NCI-H2107 treated with DMSO at 0.1 percent for 48 hours (cell line): ENCODE data around the gene TOPAZ1.
"Not testable (repeated sequence)": the region's sequence is repeated elsewhere in the genome, so short reads cannot be mapped to it uniquely, and the experiment has no call there.

Experiments
- DNase-seq: peaks from one replicate; lab custom pipeline; 2025; ENCODE audit not compliant: unreplicated experiment; lab: John Stamatoyannopoulos, UW

TOPAZ1 gene

DNA sequence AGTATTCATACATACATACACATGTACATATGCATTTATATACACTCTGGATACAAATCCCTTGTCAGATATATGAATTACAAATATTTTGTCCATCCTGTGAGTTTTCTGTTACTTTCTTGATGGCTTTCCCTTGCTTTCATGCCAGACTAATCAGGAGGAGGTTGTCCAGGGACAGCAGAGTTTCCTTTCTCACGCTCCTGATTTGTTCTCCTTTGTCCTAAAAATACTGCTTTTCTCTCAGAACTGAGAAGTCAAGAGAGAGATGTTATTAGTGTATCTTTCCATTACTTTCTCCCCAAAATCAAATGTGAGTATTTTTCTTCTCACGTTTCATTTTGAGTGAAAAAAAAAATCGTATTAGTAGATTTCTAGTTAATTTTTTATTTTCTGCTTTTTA is 84.8 kb downstream of the TOPAZ1 start:
- DNase-seq: no peak

DNA sequence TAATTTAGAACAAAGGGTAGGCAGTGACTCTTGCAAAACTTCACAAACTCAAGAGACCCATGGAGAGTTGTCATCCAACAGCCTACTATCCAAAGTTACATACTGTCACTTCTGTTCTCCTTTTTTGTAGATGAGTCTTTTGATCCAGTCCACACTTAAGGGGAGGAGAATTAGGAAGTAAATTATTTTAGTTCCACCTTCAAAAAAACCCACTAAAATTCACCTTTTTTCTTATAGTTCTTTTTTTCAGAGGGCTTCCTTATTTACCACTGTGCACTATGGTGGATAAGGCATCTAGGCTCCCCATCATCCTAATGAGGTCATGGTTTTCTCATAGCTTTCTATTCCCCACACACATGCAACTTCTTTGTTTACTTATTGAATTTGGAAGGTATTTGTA is 88.3 kb downstream of the TOPAZ1 start:
- DNase-seq: no peak

DNA sequence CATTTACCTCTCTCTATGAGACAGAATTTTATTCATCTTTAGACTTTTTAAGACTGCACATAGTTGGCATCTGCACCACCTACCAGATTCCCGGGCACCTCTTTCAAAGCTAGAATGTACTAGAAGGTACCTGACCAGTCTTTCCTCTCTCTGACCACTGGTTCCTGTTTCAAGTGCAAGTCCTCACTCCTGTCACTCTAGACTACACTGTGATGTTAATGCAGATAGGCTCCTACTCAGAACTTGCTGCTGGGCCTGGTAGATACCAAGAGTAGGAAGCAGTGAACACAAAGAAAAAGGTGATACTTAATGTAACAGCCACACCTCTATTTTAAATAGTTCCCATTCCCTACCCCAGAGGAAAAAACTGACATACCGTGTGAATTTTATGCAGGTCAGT is 88.8 kb downstream of the TOPAZ1 start:
- no peak for DNase-seq

DNA sequence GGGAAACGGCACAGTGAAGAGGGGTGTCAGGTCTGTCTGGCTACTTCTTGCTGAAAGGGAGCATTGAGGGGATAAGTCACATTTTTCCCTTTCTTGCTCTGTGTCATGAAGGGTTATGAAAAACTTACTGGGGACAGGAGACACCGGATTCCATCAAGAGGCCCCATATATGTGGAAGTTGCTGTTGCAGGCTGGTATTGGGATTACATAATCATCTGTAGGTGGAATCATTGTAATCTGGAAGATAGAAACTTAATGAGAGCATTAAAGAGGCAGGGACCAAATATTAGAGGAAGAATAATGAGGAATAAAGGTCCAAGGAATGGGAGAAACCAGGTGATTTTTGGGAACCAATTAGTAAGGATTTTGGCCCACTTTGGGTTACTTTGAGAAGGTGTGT is 92.6 kb downstream of the TOPAZ1 start:
- no peak for DNase-seq

DNA sequence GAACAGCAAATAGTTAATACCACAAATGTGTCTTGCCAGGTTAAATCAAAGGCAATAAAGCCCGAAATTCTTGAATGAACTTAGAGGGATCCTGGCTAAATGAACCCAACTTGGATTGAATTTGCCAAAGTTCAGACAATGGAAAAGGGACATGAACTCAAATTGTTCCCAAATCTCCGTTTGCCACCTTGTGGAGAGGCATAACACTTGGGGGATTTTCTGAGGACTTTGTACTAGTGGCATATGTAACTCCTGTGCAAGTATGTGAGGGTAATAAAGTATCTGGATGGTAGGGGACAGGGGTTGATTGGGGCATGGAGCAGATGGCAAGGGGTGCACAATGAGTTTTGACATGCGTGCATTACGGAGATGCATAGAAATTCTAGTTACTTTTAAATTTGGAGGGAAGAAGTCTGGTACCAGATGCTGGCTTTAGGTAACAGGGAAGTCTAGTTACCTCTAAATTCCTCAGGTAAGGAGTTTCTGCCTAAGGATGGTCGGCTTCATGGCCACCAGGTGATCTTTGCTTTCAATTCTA is 95.6 kb downstream of the TOPAZ1 start:
- DNase-seq: no peak

DNA sequence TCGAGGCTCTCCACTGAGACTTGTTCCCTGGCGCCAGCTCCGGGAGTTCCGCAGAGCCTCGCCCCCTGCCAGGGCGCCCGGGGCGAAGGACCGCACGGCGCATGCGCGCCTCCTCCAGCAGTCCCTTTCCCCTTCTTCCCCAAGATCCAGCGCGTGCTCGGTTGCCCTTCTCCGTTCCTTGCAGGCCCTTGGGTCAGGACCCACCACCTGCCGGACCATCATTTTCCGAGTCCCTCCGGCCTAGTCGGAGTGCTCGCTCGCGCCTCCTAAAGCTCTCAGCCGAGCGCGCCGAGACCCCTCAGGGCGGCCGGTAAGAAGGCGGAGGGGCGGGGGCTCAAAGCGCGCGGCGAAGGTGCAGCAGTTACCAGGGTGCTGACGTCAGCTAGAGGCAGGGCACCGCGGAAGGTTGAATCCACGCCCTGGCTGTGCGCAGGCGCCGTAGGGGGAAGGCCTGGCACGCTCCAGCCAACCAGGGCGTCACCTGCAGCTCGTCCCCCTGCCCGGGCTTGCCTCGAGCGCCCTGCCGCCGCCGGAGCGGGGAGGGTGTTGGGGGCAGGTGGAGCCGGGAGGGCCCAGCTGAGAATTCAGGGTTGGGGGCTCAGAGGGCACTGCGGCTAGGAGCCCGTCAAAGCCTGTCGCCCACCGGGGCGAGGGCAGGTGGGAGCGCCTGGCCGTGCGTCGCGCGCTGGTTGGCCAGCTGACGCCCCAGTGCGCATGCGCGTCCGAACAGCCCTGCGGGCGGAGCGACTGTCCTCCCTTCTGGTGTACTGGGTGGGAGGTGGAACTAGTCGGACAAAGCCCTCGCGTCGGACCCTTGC is 96.5 kb downstream of the TOPAZ1 start, which contains the start of gene TCAIM:
Gene TCAIM, plus strand, starts transcription at position 757 of the 818 bp plus-strand sequence. CDS start 16,017 bp downstream, outside the sequence.
- peak; percentile 76 for DNase-seq

DNA sequence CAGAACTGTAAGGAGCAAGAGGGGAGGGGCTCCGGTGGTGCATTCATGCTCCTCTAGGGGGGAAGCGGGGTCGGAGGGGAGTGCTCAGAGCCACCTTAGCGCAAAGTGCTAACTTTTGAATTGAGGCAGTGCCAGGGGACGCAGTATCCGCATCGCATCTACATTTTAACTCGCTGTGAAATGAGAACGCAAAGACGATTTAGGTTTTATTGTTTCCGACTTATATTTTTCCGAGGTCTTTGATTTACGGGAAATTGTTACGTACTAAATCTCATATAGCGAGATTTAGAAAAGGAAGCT is 97.1 kb downstream of the TOPAZ1 start:
- no peak for DNase-seq

DNA sequence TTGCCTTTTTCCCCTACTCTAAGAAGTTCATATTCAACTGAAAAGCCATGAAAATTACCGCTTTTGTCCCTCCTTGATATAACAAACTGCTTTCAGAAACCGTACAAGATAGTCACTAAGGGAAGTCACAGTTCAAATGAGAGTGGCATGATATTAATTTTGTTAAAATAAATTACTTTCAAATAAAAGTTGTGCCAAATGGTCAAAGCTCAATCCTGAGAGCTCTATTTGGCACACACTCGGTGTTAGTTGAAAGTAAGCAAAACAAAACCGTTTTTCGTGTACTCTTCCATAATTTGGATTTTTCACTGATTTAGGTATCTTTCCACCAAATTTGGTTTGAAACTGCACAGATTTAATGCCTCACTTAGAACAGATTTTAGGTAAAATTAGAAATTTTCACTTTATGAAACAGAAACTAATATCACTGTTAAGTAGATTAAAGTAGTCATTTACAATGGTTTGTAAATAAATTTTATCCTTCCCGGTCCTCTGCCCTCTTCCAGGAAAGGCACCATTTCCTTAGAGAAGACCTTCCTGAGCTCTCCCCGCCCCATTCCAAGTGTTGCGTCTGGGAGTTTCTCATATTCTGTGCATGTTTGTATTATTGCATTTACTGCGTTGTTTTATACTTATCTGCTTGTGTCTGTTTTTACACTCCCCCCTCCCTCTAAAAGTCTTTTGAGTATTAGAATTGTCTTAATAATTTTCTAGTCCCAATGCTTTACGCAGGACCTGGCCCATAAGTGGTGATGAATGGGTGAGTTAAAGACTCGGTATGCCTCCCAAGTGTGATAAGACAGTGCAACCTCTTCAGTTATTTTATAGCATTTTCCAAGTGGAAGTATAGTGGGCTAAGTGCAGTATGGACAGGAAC is 97.7 kb downstream of the TOPAZ1 start:
- DNase-seq: no peak

DNA sequence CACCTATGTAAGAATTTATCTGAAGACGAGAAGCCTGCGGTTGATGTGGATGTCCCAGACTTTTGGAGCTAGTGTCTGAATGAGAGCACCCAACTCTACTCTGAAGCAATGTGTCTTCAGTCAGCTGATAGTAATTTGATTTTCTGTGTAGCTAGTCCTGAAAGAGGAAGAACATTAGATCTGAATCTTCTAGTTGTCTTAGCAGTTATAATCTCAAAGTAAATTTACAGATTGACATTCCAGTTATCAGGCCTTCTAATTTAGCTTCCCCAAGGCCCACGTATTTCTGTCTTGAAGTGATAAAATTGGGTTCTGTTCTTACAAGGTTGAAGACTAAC is 98.3 kb downstream of the TOPAZ1 start:
- DNase-seq: no peak

DNA sequence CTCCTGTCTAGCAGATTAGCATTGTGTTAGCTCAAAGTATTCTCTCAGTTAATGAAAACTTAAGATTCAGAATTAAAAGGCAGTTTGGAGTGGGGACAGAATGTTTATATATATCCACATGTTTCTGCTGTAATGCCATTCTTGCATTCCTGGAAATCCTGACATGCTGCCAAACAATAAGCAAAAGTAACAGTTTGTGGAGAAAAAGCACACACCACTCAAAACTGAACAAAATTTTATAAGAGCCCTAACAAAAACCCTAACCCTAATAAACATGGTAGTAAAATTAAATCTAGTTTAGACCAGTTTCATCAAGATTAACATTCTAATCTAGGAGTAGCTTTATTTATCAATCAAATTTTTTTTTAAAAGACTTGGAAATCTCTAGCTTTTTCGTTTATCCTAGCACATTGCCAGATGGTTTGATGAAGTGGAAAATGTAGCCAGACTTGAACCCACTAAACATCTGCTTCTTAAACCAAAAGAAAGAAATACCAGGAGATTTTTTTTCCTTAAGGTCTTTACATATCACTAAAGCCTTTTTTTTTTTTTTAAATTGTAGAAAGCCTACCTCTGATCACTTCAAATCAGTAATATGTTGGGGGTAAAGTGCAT is 100.6 kb downstream of the TOPAZ1 start:
- no peak for DNase-seq

DNA sequence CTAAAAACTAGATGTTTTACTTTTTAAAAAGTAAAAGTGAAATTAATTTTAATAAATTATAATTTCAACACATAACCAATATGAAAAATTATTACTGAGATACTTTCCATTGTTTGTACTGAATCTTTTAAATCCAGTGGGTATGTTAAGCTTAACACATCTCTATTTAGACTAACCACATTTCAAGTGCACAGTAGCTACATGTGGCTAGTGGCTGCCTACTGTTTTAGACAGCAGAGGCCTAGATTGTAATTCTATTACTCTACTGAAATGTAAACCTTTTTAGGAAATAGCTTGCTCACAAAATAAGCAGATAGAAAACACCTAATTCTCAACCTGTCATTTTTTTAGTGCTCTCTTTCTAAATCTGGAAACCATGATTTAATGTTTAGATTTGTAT is 101.7 kb downstream of the TOPAZ1 start:
- DNase-seq: no peak

DNA sequence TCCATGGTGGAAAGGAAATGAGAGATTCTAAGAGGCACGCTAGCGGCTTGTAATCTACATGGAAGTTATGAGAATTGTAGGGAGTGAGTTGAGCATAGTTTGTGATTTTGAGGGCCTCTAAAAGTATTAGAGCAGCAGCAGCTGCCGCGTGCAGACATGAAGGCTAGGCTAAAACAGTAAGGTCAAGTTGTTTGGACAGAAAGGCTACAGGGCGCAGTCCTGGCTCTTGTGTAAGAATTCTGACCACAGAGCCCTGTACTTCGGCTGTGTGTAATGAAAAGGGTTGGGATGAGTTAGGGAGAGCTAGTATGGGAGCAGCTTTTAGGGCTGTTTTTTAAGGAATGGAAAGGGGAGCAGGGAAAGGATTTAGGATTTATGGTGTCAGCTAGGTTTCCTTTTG is 104.9 kb downstream of the TOPAZ1 start:
- DNase-seq: not testable (repeated sequence)

DNA sequence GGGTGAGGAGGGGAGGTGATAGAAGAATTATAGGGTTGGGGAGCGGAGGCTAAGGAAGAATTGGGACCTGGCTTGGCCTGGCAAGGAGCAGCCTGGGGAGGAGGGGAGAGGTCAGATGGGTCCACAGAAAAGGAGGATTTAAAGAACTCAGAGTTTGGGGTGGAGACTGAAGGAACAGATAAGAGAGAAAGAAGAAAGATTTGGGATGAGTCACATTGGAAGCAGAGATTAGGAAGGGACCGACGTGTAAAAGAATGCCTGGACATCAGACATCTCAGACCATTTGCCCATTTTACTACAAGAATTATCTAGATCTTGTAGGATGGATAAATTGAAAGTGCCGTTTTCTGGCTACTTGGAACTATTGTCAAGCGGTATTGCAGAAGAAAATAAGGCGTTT is 107.3 kb downstream of the TOPAZ1 start:
- no peak for DNase-seq

DNA sequence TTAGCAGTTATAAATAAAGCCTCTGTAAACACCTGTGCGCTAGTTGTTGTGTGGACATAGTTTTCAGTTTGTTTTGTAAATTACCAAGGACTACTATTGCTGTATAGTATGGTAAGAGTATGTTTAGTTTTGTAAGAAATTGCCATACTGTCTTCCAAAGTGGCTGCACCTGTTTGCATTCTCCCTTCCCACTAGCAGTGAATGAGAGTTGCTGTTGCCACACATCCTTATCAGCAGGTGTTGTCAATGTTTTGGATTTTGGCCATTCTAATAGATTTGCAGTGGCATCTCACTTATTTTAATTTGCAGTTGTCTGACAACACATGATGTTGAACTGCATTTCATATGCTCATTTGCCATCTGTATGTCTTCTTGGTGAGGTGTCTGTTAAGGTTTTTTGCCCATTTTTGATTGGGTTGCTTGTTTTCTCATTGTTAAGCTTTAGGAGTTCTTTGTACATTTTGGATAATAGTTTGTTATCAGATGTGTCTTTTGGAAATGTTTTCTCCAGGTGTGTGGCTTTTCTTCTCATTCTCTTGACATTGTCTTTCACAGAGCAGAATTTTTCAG is 111.8 kb downstream of the TOPAZ1 start:
- DNase-seq: no peak

DNA sequence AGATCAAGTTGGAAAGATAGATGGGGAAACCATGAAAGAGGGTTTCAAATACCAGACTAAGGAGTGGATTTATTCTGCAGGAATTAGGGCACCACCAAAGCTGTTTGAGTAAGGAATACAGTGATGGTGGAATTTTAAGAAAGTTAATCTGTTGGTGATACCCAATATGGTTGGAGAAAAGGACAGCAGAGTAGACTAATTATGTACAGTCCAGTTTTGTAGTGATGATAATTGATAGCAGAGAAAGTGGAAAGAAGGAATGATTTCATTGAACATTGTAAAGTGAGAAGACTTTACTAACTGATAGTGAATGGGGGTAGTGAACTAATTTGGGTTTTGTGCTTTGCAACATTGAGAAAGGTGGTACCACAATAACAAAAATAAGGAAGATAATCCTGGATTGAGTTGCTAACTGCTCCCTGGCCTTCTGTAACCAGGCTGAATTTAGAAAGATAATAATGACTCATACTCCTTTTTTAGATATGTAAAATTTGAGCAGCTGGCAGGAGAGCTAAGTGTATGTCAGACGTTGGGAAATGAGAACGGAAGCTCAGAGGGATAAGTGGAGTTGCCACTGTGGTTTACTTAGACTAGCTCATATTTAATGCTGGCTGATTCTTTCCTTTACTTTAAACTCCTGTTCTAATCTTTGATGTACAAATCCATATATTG is 113.8 kb downstream of the TOPAZ1 start:
- DNase-seq: peak; percentile 88

DNA sequence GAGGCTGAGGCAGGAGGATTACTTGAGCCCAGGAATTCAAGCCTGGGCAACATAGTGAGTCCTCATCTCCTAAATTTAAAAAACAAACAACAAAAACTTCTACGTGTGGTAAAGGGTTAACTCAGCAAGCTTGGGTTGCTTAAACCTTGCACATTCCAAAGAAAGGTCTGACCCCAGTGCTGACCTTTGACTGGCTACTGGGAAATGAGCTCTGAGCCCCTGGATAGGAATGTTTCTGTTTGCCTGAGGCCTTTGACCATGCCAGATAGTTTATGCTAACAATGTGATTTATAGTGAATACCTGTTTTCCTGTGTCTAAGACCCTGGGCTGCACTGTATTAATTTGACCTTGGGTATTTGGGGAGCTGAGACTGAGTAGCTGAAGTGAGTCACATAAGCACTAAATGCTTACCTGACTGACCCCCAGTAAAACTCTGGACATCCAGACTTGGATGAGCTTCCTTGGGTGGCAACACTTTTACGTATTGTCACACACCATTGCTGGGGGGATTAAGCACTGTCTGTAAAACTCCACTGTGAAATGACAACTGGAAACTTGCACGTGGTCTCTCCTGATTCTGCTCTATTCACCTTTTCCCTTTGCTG is 117.6 kb downstream of the TOPAZ1 start:
- no peak for DNase-seq

DNA sequence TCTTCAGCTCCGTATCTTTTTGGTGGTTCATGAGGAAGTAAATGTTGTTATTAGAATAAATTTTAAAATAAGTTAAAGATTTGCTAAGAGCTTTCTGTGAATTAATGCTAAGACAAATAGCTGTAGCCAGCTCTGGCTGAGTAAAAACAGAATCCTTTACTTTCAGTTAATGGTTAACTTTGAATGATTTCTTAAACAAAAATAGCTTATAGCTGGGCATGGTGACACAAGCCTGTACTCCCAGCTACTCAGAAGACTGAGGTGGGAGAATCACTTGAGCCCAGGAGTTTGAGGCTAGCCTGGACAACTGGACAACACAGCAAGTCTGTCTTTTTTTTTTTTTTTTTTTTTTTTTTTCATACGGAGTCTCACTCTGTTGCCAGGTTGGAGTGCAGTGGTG is 121.9 kb downstream of the TOPAZ1 start:
- DNase-seq: no peak

DNA sequence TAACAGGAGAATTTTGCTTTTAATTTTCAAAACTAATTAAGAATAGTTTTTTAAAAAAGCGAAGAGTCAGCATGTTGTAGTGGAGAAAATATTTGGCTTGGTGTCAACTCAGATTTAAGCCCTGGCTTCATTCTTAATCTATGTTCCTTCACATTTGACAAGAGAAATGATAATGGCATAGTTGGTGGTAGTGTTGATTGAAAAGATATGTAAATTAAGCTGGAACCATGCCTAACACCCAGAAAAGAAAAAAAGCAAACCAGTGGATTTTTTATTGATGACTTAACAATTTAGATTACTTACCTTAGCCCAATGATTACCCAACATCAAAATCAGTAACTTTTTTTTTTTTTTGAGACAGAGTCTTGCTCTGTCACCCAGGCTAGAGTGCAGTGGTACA is 124.3 kb downstream of the TOPAZ1 start:
- DNase-seq: no peak

DNA sequence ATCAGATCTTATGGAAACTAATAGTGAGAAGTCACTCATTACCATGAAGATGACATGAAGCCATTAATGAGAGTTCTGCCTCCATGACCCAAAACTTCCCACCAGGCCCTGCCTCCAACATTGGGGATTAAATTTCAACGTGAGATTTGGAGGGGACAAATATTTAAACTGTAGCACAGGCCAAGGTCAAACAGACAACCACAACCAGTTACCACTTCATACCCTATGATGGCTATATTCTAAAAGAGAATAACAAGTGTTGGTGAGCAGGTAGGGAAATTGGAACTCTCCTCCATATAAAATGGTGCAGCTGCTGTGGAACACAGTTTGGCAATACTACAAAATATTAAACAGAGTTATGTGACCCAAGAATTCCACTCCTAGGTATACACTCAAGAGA is 133.8 kb downstream of the TOPAZ1 start:
- no peak for DNase-seq
